ENCODE measurements around the gene TMEM247.
"Not testable (repeated sequence)": the region's sequence is repeated elsewhere in the genome, so short reads cannot be mapped to it uniquely, and the experiment has no call there.

GRCh38 chr2:46472165-46472564, 7.2 kb upstream of the TMEM247 start:
- not testable (repeated sequence) for TF ChIP-seq CTCF (IDR thresholded peaks at IDR 0.05; ENCODE audit: extremely low read depth in 1 of 2, insufficient read depth in 1 of 2, low read depth in 1 of 2, low read length in 2 of 2); MYC (IDR thresholded peaks at IDR 0.05; ENCODE audit: low read depth, low read length); POLR2A (IDR thresholded peaks at IDR 0.05; ENCODE audit: low read depth, low read length); POLR2AphosphoS5 (IDR thresholded peaks at IDR 0.05; ENCODE audit: insufficient read depth, low read depth, low read length); GATA2 (IDR thresholded peaks at IDR 0.05; ENCODE audit: insufficient read depth, insufficient read length, low read depth, low read length); EZH2 (IDR thresholded peaks at IDR 0.05; ENCODE audit: borderline replicate concordance, low read depth, low read length, severe bottlenecking); JUN (IDR thresholded peaks at IDR 0.05; ENCODE audit: borderline replicate concordance, insufficient read depth, insufficient read length, low read depth); FOS (IDR thresholded peaks at IDR 0.05; ENCODE audit: borderline replicate concordance, insufficient read depth, low read length); MAX (IDR thresholded peaks at IDR 0.05; ENCODE audit: insufficient read depth, insufficient read length)
